Upper lobe of left lung (tissue), 6 donors: ENCODE measurements around the gene AP2A2. TPM values are rescaled to one million over a fixed set of nuclear protein-coding genes. Genes with fewer than 3 reads are reported as not detected.

ENCODE experiments used
- ATAC-seq, 2 donors: fragments of 200-7000 bp; cut with Tn5 transposase; one replicate each; pipeline ENCODE4 v1.9.1; 2022; ENCODE audit warnings: mild to moderate bottlenecking in 2 of 2, moderate library complexity in 2 of 2; ENCODE audit not compliant: low FRiP score in 2 of 2
- DNase-seq, 2 donors: peaks; one replicate each; pipeline ENCODE4 v3.0.0-alpha.2; 2019 to 2020
- H3K27ac ChIP-seq, 4 donors: fragments of 200-600 bp; sonication (generic); one replicate each; pipeline ENCODE4 v1.5.1; 2016 to 2019
- H3K27me3 ChIP-seq, 4 donors: fragments of 200-600 bp; sonication (generic); one replicate each; pipeline ENCODE4 v1.5.1; 2017 to 2019
- H3K36me3 ChIP-seq, 4 donors: fragments of 200-600 bp; sonication (generic); one replicate each; pipeline ENCODE4 v1.5.1; 2016 to 2019
- H3K4me1 ChIP-seq, 4 donors: fragments of 200-600 bp; sonication (generic); one replicate each; pipeline ENCODE4 v1.5.1; 2018 to 2019
- H3K4me3 ChIP-seq, 4 donors: fragments of 200-600 bp; sonication (generic); one replicate each; pipeline ENCODE4 v1.5.1; 2017 to 2019; ENCODE audit warnings: mild to moderate bottlenecking in 2 of 4, moderate library complexity in 1 of 4
- H3K9me3 ChIP-seq, 4 donors: fragments of 200-600 bp; sonication (generic); one replicate each; pipeline ENCODE4 v1.5.1; 2018 to 2019
- EP300 ChIP-seq, 4 donors: sonication (generic); formaldehyde crosslinking; IDR thresholded peaks; one replicate each; pipeline ENCODE4 v1.5.1; 2017; ENCODE audit warnings: antibody characterized with exemption in 4 of 4, control low read depth in 2 of 4
- POLR2A ChIP-seq, 4 donors: fragments of 450-650 bp; IDR thresholded peaks; one replicate each; pipeline ENCODE4 v1.5.1; 2016 to 2017; ENCODE audit warnings: antibody characterized with exemption in 4 of 4, mild to moderate bottlenecking in 2 of 4
- POLR2AphosphoS5 ChIP-seq, 2 donors: sonication (generic); formaldehyde crosslinking; IDR thresholded peaks; one replicate each; pipeline ENCODE4 v1.5.1; 2017; ENCODE audit warnings: antibody characterized with exemption in 2 of 2
- WGBS, 2 donors: methylation state at CpG; one replicate each; pipeline ENCODE4 v1.1.5; 2017 to 2018; 5-methylcytosine and 5-hydroxymethylcytosine counted together
- total RNA-seq, 6 donors: library from RNA; depleted of rRNA in 4 of 6; stranded (reverse); fragments of >200 nt in 4 of 6; gene quantifications; one replicate each; pipeline versions ENCODE4 v1.1.0 to v1.2.1, GENCODE V29; 2016 to 2021
- TF ChIP-seq, protein P1 (sequence below), 6 experiments: fragments of 450-650 bp in 4 of 6; fragments of 200-600 bp in 2 of 6; sonication (generic) in 2 of 6; IDR thresholded peaks; one replicate each; pipeline ENCODE4 v1.5.1; 2016 to 2019; ENCODE audit warnings: antibody characterized with exemption in 6 of 6
- donor health status: DM: no; HTN: no; CAD: no; lungs with moderate emphysema.
- donor health status: DM: no; HTN: yes; CAD: no; lungs with severe emphysema.

The AP2A2 gene
- total RNA-seq, 6 donors from 2014 or later = 55.7 to 273 (median 103) TPM

- H3K4me3 ChIP-seq = no peak overlapping the region
- H3K27ac ChIP-seq = no peak overlapping the region
- WGBS, 2 donors = 79 to 94% methylated on average over 3 to 15 of the region's 15 CpGs
- H3K4me1 ChIP-seq = peaks cover 0 to 13% (median 5%) of the 10 kb centered on the region in 4 donors
- peaks cover 20 to 92% (median 68%) of the 10 kb centered on the region in 4 donors for H3K36me3 ChIP-seq
- ATAC-seq = no peak
- DNase-seq = peak in 1 of 2 donors; percentile 52
- H3K9me3 ChIP-seq = no peaks in the 10 kb centered on the region
- TF ChIP-seq EP300 (IDR thresholded peaks at IDR 0.05) = no peak
- no peak for TF ChIP-seq POLR2AphosphoS5 (IDR thresholded peaks at IDR 0.05)
- TF ChIP-seq POLR2A (IDR thresholded peaks at IDR 0.05) = no peak
- TF ChIP-seq, protein P1, sequence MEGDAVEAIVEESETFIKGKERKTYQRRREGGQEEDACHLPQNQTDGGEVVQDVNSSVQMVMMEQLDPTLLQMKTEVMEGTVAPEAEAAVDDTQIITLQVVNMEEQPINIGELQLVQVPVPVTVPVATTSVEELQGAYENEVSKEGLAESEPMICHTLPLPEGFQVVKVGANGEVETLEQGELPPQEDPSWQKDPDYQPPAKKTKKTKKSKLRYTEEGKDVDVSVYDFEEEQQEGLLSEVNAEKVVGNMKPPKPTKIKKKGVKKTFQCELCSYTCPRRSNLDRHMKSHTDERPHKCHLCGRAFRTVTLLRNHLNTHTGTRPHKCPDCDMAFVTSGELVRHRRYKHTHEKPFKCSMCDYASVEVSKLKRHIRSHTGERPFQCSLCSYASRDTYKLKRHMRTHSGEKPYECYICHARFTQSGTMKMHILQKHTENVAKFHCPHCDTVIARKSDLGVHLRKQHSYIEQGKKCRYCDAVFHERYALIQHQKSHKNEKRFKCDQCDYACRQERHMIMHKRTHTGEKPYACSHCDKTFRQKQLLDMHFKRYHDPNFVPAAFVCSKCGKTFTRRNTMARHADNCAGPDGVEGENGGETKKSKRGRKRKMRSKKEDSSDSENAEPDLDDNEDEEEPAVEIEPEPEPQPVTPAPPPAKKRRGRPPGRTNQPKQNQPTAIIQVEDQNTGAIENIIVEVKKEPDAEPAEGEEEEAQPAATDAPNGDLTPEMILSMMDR (IDR thresholded peaks at IDR 0.05) = no peak
- no peaks in the 10 kb centered on the region for H3K27me3 ChIP-seq
Observed at GRCh38 chr11:975827-976226, 50.2 kb downstream of the AP2A2 start.

- Histone ChIP-seq H3K4me1 (peaks cover 0 to 18% (median 10%) of the 10 kb centered on the region in 4 donors), H3K27ac (no peak overlapping the region), H3K36me3 (peaks cover 20 to 92% (median 64%) of the 10 kb centered on the region in 4 donors), H3K4me3 (no peak overlapping the region), H3K9me3 (no peaks in the 10 kb centered on the region), H3K27me3 (no peaks in the 10 kb centered on the region)
- no peak for TF ChIP-seq POLR2A (IDR thresholded peaks at IDR 0.05)
- no peak for TF ChIP-seq EP300 (IDR thresholded peaks at IDR 0.05)
- no peak for TF ChIP-seq POLR2AphosphoS5 (IDR thresholded peaks at IDR 0.05)
- TF ChIP-seq, protein P1 (IDR thresholded peaks at IDR 0.05) = no peak
- DNase-seq (no peak), ATAC-seq (no peak)
- WGBS, 2 donors = 82 to 84% methylated on average over 16 to 26 of the region's 26 CpGs
Observed at GRCh38 chr11:976431-977160, 50.9 kb downstream of the AP2A2 start.

- H3K27me3 ChIP-seq = no peaks in the 10 kb centered on the region
- DNase-seq (peak in 1 of 2 donors; percentile 55), ATAC-seq (no peak)
- peaks cover 5 to 89% (median 54%) of the 10 kb centered on the region in 4 donors for H3K36me3 ChIP-seq
- TF ChIP-seq EP300 (IDR thresholded peaks at IDR 0.05) (no peak), POLR2A (IDR thresholded peaks at IDR 0.05) (no peak), POLR2AphosphoS5 (IDR thresholded peaks at IDR 0.05) (no peak)
- TF ChIP-seq, protein P1 (IDR thresholded peaks at IDR 0.05) = no peak
- H3K9me3 ChIP-seq = no peaks in the 10 kb centered on the region
- H3K4me1 ChIP-seq = peaks cover 0 to 23% (median 12%) of the 10 kb centered on the region in 4 donors
- H3K4me3 ChIP-seq = no peak overlapping the region
- no peak overlapping the region for H3K27ac ChIP-seq
- WGBS, 2 donors = 88 to 93% methylated on average over 21 to 28 of the region's 28 CpGs
Observed at GRCh38 chr11:977830-978720, 52.4 kb downstream of the AP2A2 start.

DNA sequence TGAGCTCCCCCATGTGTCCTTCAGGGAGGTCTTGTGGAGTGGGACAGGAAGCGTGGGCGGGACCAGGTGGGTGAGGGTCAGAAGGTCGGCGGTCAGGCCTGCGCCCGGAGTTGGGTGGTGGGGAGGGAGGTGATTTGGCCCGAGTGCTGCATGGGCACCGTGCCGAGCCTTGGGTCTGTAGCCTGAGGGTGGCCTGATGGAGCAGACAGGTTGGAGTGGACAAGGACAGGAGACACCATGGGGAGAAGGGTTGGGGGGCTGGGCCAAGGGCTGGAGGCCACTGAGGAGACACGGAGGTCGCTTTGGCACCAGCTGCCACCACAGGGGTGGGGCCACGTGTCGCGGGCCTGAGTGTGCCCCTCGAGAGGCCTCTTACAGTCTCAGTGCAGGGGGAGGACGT, 53.1 kb downstream of the AP2A2 start:
- Histone ChIP-seq H3K36me3 (peaks cover 4 to 85% (median 49%) of the 10 kb centered on the region in 4 donors), H3K27ac (no peak overlapping the region)
- WGBS, 2 donors = 62 to 75% methylated on average over 12 to 16 of the region's 16 CpGs

More for the DNA sequence above, 53.1 kb downstream of the AP2A2 start:
- Histone ChIP-seq H3K9me3 (no peaks in the 10 kb centered on the region), H3K4me3 (no peak overlapping the region), H3K4me1 (peaks cover 0 to 23% (median 12%) of the 10 kb centered on the region in 4 donors), H3K27me3 (no peaks in the 10 kb centered on the region)
- no peak for TF ChIP-seq EP300 (IDR thresholded peaks at IDR 0.05)
- TF ChIP-seq POLR2A (IDR thresholded peaks at IDR 0.05) = no peak
- no peak for TF ChIP-seq POLR2AphosphoS5 (IDR thresholded peaks at IDR 0.05)
- TF ChIP-seq, protein P1 (IDR thresholded peaks at IDR 0.05) = no peak
- ATAC-seq (peak in 1 of 2 donors; percentile 6), DNase-seq (peak in 1 of 2 donors; percentile 78)
